ENCODE measurements around the gene WDR33.

Gene WDR33

GRCh38 chr2:127733816-127734537, 77.0 kb downstream of the WDR33 start:
- no peak for TF ChIP-seq CTCF (IDR thresholded peaks at IDR 0.05; ENCODE audit: low read length, missing control alignments)
- peak; percentile 45 for DNase-seq (ENCODE audit: low read depth)
- H3K4me3 ChIP-seq (replicated peaks; ENCODE audit: low read depth, low read length) = peak overlapping the region; percentile 3

- no peak for TF ChIP-seq CTCF (IDR thresholded peaks at IDR 0.05; ENCODE audit: low read length, missing control alignments)
- H3K4me3 ChIP-seq (replicated peaks; ENCODE audit: low read depth, low read length) = peak overlapping the region; percentile 3
These were observed 77.7 kb downstream of the WDR33 start for GRCh38 chr2:127733113-127733815.

GRCh38 chr2:127726158-127726880, 84.7 kb downstream of the WDR33 start:
- DNase-seq (ENCODE audit: low read depth) = no peak
- no peak overlapping the region for H3K4me3 ChIP-seq (replicated peaks; ENCODE audit: low read depth, low read length)
- no peak for TF ChIP-seq CTCF (IDR thresholded peaks at IDR 0.05; ENCODE audit: low read length, missing control alignments)

More at GRCh38 chr2:127733113-127733815, 77.7 kb downstream of the WDR33 start:
- no peak for DNase-seq (ENCODE audit: low read depth)

GRCh38 chr2:127722807-127723206, 88.2 kb downstream of the WDR33 start:
- no peak for DNase-seq (ENCODE audit: low read depth)
- no peak for TF ChIP-seq CTCF (IDR thresholded peaks at IDR 0.05; ENCODE audit: low read length, missing control alignments)
- no peak overlapping the region for H3K4me3 ChIP-seq (replicated peaks; ENCODE audit: low read depth, low read length)

- no peak for TF ChIP-seq CTCF (IDR thresholded peaks at IDR 0.05; ENCODE audit: low read length, missing control alignments)
- H3K4me3 ChIP-seq (replicated peaks; ENCODE audit: low read depth, low read length) = no peak overlapping the region
- no peak for DNase-seq (ENCODE audit: low read depth)
These were observed 89.0 kb downstream of the WDR33 start for GRCh38 chr2:127721978-127722355.

- no peak for TF ChIP-seq CTCF (IDR thresholded peaks at IDR 0.05; ENCODE audit: low read length, missing control alignments)
- DNase-seq (ENCODE audit: low read depth) = no peak
- H3K4me3 ChIP-seq (replicated peaks; ENCODE audit: low read depth, low read length) = no peak overlapping the region
These were observed 89.5 kb downstream of the WDR33 start for GRCh38 chr2:127721311-127721977.
